GM23338 (cell line): ENCODE measurements around the gene UBE3B.

ENCODE experiments used
- CREB1 ChIP-seq: fragments of 250-450 bp; sonication (Bioruptor Pico); IDR thresholded peaks from 2 replicates; pipeline ENCODE4 v1.5.0; 2020; ENCODE audit warnings: low read depth, mild to moderate bottlenecking, moderate library complexity
- EZH2 ChIP-seq: fragments of 200-600 bp; sonication (generic); IDR thresholded peaks from one replicate; pipeline ENCODE4 v1.8.0; 2017; ENCODE audit warnings: antibody characterized with exemption, mild to moderate bottlenecking, low read depth; ENCODE audit not compliant: unreplicated experiment
- EZH2phosphoT487 ChIP-seq: fragments of 200-600 bp; sonication (generic); IDR thresholded peaks from one replicate; pipeline ENCODE4 v1.8.1; 2018; ENCODE audit warnings: antibody characterized with exemption; ENCODE audit not compliant: unreplicated experiment
- JUNB ChIP-seq: IDR thresholded peaks from one replicate; pipeline ENCODE4 v1.6.1; 2016; ENCODE audit warnings: antibody characterized with exemption; ENCODE audit not compliant: unreplicated experiment
- NANOG ChIP-seq: IDR thresholded peaks from 2 replicates; pipeline ENCODE4 v1.6.1; 2016; ENCODE audit warnings: antibody characterized with exemption, borderline replicate concordance
- POLR2AphosphoS5 ChIP-seq: IDR thresholded peaks from 2 replicates; pipeline ENCODE4 v1.6.1; 2016; ENCODE audit warnings: antibody characterized with exemption, low read depth
- STAT1 ChIP-seq: IDR thresholded peaks from one replicate; pipeline ENCODE4 v1.6.1; 2016; ENCODE audit warnings: antibody characterized with exemption; ENCODE audit not compliant: unreplicated experiment
- ZNF331 ChIP-seq: fragments of 250-450 bp; sonication (Bioruptor Pico); IDR thresholded peaks from 2 replicates; pipeline ENCODE4 v1.5.0; 2020; ENCODE audit warnings: low read depth, mild to moderate bottlenecking, moderate library complexity
- TF ChIP-seq, protein P1 (sequence below), 2 experiments: fragments of 200-600 bp in 1 of 2; sonication (generic) in 1 of 2; conservative IDR thresholded peaks; 2 replicates each; pipeline versions ENCODE4 v1.5.1 to v1.6.1; 2016 to 2017; ENCODE audit warnings: antibody characterized with exemption in 2 of 2, low read depth in 2 of 2, mild to moderate bottlenecking in 2 of 2, moderate library complexity in 1 of 2
- TF ChIP-seq, protein P2 (sequence below): IDR thresholded peaks from one replicate; pipeline ENCODE4 v1.6.1; 2018; ENCODE audit warnings: antibody characterized with exemption; ENCODE audit not compliant: unreplicated experiment

DNA sequence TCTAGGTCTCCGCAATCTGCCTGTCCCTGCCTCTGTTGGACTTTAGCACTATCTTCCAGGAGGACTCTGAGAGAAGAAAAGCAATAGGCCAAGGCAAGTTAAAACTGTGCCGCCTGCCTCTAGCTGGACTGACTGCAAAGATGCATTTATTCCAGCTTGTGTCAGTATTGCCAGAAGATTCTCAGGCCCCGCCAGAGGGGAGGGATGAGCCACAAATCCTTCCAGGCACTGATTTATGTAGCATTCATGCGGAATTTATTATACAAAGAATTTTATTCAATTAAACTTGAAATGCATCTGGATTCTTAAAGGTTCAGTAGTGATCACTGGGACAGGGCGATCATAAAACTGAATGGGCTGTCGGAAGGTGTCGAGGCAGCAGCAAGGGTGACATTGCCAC, 76.0 kb downstream of the UBE3B start:
- TF ChIP-seq, protein P1, sequence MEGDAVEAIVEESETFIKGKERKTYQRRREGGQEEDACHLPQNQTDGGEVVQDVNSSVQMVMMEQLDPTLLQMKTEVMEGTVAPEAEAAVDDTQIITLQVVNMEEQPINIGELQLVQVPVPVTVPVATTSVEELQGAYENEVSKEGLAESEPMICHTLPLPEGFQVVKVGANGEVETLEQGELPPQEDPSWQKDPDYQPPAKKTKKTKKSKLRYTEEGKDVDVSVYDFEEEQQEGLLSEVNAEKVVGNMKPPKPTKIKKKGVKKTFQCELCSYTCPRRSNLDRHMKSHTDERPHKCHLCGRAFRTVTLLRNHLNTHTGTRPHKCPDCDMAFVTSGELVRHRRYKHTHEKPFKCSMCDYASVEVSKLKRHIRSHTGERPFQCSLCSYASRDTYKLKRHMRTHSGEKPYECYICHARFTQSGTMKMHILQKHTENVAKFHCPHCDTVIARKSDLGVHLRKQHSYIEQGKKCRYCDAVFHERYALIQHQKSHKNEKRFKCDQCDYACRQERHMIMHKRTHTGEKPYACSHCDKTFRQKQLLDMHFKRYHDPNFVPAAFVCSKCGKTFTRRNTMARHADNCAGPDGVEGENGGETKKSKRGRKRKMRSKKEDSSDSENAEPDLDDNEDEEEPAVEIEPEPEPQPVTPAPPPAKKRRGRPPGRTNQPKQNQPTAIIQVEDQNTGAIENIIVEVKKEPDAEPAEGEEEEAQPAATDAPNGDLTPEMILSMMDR (conservative IDR thresholded peaks at IDR 0.05; ENCODE audit: low read depth in 2 of 2) = no peak
- TF ChIP-seq EZH2 (no peak), CREB1 (no peak), POLR2AphosphoS5 (no peak), STAT1 (no peak), ZNF331 (CRISPR knock-in tag) (no peak), JUNB (no peak), NANOG (no peak), EZH2phosphoT487 (no peak)
- TF ChIP-seq, protein P2, sequence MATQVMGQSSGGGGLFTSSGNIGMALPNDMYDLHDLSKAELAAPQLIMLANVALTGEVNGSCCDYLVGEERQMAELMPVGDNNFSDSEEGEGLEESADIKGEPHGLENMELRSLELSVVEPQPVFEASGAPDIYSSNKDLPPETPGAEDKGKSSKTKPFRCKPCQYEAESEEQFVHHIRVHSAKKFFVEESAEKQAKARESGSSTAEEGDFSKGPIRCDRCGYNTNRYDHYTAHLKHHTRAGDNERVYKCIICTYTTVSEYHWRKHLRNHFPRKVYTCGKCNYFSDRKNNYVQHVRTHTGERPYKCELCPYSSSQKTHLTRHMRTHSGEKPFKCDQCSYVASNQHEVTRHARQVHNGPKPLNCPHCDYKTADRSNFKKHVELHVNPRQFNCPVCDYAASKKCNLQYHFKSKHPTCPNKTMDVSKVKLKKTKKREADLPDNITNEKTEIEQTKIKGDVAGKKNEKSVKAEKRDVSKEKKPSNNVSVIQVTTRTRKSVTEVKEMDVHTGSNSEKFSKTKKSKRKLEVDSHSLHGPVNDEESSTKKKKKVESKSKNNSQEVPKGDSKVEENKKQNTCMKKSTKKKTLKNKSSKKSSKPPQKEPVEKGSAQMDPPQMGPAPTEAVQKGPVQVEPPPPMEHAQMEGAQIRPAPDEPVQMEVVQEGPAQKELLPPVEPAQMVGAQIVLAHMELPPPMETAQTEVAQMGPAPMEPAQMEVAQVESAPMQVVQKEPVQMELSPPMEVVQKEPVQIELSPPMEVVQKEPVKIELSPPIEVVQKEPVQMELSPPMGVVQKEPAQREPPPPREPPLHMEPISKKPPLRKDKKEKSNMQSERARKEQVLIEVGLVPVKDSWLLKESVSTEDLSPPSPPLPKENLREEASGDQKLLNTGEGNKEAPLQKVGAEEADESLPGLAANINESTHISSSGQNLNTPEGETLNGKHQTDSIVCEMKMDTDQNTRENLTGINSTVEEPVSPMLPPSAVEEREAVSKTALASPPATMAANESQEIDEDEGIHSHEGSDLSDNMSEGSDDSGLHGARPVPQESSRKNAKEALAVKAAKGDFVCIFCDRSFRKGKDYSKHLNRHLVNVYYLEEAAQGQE = no peak
